ENCODE results near the gene MOB3B. TPM values are rescaled to one million over a fixed set of nuclear protein-coding genes. Genes with fewer than 3 reads are reported as not detected.
A peak's percentile ranks its signal among the peaks of the same experiment; 100 is the strongest.
"Not testable (repeated sequence)": the region's sequence is repeated elsewhere in the genome, so short reads cannot be mapped to it uniquely, and the experiment has no call there.

MOB3B gene
- total RNA-seq, 1 donor from 2014 or later, result 10.0 TPM

DNA sequence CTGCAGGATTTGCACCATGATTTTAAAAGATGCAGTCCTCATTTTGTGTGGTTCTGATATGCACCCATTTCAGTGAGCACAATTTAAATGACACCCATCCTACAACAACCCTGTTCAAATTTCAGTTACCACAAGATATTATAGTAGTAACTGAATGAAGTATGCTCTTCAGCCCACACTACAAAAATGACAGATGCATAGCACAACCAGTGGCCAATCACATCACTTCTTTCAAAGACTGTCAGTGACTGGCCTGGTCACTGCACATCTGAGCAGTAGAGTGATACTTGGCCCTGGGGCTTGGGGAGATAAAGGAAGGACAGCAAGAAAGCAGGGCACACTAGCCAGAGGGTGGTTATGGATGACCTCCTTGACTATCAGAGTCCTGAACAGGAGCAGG is 25.4 kb downstream of the MOB3B start:
- DNase-seq (no peak), ATAC-seq (ENCODE audit: low read depth) (no peak)
- intact Hi-C loops (cut with micrococcal nuclease), result no loop called here
- Mint-ChIP-seq H3K27me3 (no peaks in the 10 kb centered on the region), H3K27ac (peak overlapping the region; percentile 71), H3K4me1 (peaks cover 52% of the 10 kb centered on the region), H3K9me3 (no peaks in the 10 kb centered on the region), H3K36me3 (ENCODE audit: low read depth) (peaks cover 15% of the 10 kb centered on the region), H3K4me3 (no peak overlapping the region)
- TF ChIP-seq, protein P1, sequence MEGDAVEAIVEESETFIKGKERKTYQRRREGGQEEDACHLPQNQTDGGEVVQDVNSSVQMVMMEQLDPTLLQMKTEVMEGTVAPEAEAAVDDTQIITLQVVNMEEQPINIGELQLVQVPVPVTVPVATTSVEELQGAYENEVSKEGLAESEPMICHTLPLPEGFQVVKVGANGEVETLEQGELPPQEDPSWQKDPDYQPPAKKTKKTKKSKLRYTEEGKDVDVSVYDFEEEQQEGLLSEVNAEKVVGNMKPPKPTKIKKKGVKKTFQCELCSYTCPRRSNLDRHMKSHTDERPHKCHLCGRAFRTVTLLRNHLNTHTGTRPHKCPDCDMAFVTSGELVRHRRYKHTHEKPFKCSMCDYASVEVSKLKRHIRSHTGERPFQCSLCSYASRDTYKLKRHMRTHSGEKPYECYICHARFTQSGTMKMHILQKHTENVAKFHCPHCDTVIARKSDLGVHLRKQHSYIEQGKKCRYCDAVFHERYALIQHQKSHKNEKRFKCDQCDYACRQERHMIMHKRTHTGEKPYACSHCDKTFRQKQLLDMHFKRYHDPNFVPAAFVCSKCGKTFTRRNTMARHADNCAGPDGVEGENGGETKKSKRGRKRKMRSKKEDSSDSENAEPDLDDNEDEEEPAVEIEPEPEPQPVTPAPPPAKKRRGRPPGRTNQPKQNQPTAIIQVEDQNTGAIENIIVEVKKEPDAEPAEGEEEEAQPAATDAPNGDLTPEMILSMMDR (IDR thresholded peaks at IDR 0.05), result no peak
- ChIA-PET CTCF (no interaction called here), POLR2A (no interaction called here)

DNA sequence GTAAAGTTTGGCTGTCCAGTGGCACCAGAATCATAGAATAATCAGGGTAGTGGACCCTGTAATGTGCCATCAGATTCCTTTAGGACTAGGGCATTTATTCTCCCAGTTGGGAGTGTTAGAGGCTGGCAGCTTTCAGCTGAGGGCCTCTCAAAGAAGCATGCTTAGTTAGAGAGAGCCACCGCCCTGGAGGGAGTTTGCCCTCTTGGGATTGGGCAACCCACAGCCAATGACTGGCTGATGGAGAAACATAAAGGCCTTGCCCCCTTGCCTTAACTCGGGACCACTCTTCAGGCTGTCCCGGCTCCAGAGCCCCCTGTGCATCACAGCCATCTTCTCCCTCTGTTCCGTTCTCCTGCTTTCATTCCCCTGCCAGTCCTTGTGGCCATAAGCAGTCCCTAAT is 26.0 kb downstream of the MOB3B start:
- POLR2A ChIA-PET, result no interaction called here
- CTCF ChIA-PET, result no interaction called here
- no peaks in the 10 kb centered on the region for H3K9me3 Mint-ChIP-seq
- no peaks in the 10 kb centered on the region for H3K27me3 Mint-ChIP-seq
- H3K36me3 Mint-ChIP-seq (ENCODE audit: low read depth), result peaks cover 11% of the 10 kb centered on the region
- H3K4me3 Mint-ChIP-seq, result no peak overlapping the region
- H3K27ac Mint-ChIP-seq, result no peak overlapping the region
- ATAC-seq (ENCODE audit: low read depth) (no peak), DNase-seq (no peak)
- TF ChIP-seq, protein P1 (IDR thresholded peaks at IDR 0.05), result no peak
- intact Hi-C loops (cut with micrococcal nuclease), result no loop called here
- peaks cover 53% of the 10 kb centered on the region for H3K4me1 Mint-ChIP-seq

- ATAC-seq (ENCODE audit: low read depth); H3K9me3 Mint-ChIP-seq; CTCF ChIA-PET; H3K4me3 Mint-ChIP-seq; H3K27me3 Mint-ChIP-seq; DNase-seq; intact Hi-C loops (cut with micrococcal nuclease); H3K36me3 Mint-ChIP-seq (ENCODE audit: low read depth): not testable (repeated sequence)
- POLR2A ChIA-PET, result interaction anchor here (0.7 kb wide), 1 partner anchor 163 kb away, joined by 3 read pairs; no protein-coding TSS in a partner anchor
- Mint-ChIP-seq H3K27ac (peak overlapping the region; percentile 24), H3K4me1 (peaks cover 57% of the 10 kb centered on the region)
These were observed 28.7 kb downstream of the MOB3B start for GRCh38 chr9:27500902-27501301.

- H3K4me1 Mint-ChIP-seq, result peaks cover 58% of the 10 kb centered on the region
- no peaks in the 10 kb centered on the region for H3K36me3 Mint-ChIP-seq (ENCODE audit: low read depth)
These were observed 30.2 kb downstream of the MOB3B start for GRCh38 chr9:27499451-27499850.

DNA sequence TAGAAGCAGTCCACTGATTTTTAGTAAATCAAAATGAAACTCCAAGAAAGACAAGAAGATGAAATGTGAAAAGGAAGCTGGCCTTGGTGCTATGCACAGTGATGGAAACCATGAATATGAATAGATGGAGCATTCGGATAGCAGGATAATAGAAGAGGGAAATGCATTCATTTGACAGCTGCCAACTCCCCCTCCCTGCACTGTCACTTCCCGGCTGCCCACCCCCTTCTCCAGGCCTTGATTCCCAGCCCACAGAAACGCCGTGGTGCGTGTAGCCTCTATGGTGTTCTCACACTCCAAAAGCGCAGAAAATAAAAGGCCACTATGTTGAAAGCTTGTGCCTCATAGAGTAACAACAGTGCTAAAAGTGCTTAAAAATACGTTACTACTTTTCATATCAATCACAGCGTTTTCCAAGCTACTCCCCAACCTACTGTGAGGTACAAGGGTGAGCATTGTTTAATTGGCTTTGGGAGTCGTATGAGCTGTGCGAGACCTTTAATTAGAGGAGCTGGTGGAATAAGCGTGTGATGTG is 31.7 kb downstream of the MOB3B start:
- Mint-ChIP-seq H3K36me3 (ENCODE audit: low read depth) (peaks cover 1% of the 10 kb centered on the region), H3K4me3 (no peak overlapping the region), H3K27me3 (no peaks in the 10 kb centered on the region), H3K9me3 (peaks cover 4% of the 10 kb centered on the region), H3K4me1 (peaks cover 46% of the 10 kb centered on the region), H3K27ac (no peak overlapping the region)
- ATAC-seq (ENCODE audit: low read depth) (no peak), DNase-seq (no peak)
- ChIA-PET POLR2A (interaction anchor here (1.1 kb wide), 1 partner anchor 13 kb away, joined by 3 read pairs; no protein-coding TSS in a partner anchor), CTCF (no interaction called here)
- TF ChIP-seq, protein P1 (IDR thresholded peaks at IDR 0.05), result no peak
- intact Hi-C loops (cut with micrococcal nuclease), result no loop called here

More at GRCh38 chr9:27499451-27499850, 30.2 kb downstream of the MOB3B start:
- CTCF ChIA-PET, result no interaction called here
- POLR2A ChIA-PET, result no interaction called here
- H3K27me3 Mint-ChIP-seq, result no peaks in the 10 kb centered on the region
- no peaks in the 10 kb centered on the region for H3K9me3 Mint-ChIP-seq
- ATAC-seq (ENCODE audit: low read depth) (no peak), DNase-seq (no peak)
- intact Hi-C loops (cut with micrococcal nuclease), result loop anchor here (1.0 kb wide), 1 partner anchor 10 kb away; no protein-coding TSS in a partner anchor
- no peak overlapping the region for H3K27ac Mint-ChIP-seq
- TF ChIP-seq, protein P1 (IDR thresholded peaks at IDR 0.05), result no peak
- H3K4me3 Mint-ChIP-seq, result no peak overlapping the region

GRCh38 chr9:27496135-27496504 is 33.5 kb downstream of the MOB3B start:
- TF ChIP-seq, protein P1 (IDR thresholded peaks at IDR 0.05), result no peak
- ChIA-PET POLR2A (no interaction called here), CTCF (no interaction called here)
- H3K4me1 Mint-ChIP-seq, result peaks cover 42% of the 10 kb centered on the region
- H3K4me3 Mint-ChIP-seq, result no peak overlapping the region
- DNase-seq (no peak), ATAC-seq (ENCODE audit: low read depth) (no peak)
- no peak overlapping the region for H3K27ac Mint-ChIP-seq
- no peaks in the 10 kb centered on the region for H3K27me3 Mint-ChIP-seq
- H3K9me3 Mint-ChIP-seq, result peaks cover 4% of the 10 kb centered on the region
- peaks cover 4% of the 10 kb centered on the region for H3K36me3 Mint-ChIP-seq (ENCODE audit: low read depth)
- intact Hi-C loops (cut with micrococcal nuclease), result no loop called here

All from activated B cell treated with CpG ODN at 0.5 μM for 24 hours (primary cell).